Measurements from ENCODE around the gene ITFG2.
"Not testable (repeated sequence)": the region's sequence is repeated elsewhere in the genome, so short reads cannot be mapped to it uniquely, and the experiment has no call there.

ITFG2 gene

DNA sequence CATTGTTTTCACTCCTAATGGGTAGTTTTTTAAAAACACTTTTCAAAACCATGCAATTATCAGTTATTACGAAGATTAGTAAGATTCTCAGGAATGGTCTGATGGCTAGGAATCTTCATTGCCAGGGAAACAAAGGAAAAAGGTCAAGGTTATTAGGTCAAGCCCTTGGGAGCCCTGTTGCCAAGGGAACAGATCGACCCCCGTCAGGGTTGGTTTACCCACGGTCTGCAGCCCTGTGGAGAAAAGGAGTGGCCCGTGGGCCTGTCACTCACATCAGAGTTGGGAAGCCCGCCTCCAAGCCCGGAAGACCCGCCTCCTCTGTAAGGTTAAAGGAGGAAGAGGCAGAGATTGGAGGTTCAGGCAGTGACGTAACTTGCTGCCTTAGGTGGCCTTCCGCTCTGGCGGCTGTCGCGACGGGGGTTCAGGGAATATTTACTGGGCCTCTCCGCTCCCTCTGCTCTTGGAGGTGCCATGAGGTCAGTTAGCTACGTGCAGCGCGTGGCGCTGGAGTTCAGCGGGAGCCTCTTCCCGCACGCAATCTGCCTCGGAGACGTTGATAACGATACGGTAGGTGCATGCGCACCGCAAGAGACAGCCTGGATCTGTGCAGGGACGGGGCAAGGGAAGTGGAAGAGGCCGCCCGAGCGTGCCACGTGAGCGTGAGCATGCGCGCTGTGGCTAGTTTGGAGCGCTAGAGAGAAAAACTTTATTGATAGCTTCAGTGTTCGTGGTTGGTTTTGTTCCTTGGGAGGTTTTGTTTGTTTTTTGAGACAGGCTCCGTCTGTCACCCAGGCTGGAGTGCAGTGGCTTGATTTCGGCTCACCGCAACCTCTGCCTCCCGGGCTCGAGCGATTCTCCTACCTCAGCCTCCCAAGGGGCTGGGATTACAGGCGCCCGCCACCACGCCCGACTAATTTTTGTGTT is at the start of gene ITFG2:
Gene ITFG2, plus strand, starts transcription at position 379 of the 924 bp plus-strand sequence. Its CDS starts 93 bp downstream, at position 472.
- peak; percentile 90 to 91 for DNase-seq (ENCODE audit: extremely low read depth in 1 of 2, low read depth in 1 of 2)

DNA sequence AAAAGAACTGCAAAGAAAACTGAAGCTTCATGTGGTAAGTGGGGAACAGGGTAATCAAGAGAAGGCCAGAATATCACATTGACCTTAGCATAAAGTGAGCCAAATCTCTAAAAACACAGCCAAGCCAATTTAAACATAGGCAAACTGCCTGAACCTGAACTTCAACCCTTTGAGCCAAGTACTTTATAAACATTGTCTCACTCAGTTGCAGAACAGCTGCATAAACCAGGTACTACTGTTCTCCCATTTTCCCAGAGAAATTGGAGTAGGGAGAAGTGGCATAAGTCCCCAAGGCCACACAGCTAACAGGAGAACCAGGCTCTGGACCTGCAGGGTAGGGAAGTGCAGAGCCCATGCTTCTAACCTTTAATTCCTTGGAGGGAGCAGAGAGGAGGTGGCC is 48.1 kb upstream of the ITFG2 start:
- DNase-seq (ENCODE audit: extremely low read depth in 1 of 2, low read depth in 1 of 2), result no peak

- DNase-seq (ENCODE audit: extremely low read depth in 1 of 2, low read depth in 1 of 2), result no peak
These were observed 47.4 kb upstream of the ITFG2 start for GRCh38 chr12:2765052-2765451.

- no peak for DNase-seq (ENCODE audit: extremely low read depth in 1 of 2, low read depth in 1 of 2)
These were observed 46.9 kb upstream of the ITFG2 start for GRCh38 chr12:2765608-2766007.

- no peak for DNase-seq (ENCODE audit: extremely low read depth in 1 of 2, low read depth in 1 of 2)
These were observed 44.1 kb upstream of the ITFG2 start for GRCh38 chr12:2768224-2768961.

- DNase-seq (ENCODE audit: extremely low read depth in 1 of 2, low read depth in 1 of 2), result no peak
These were observed 42.5 kb upstream of the ITFG2 start for GRCh38 chr12:2769866-2770533.

GRCh38 chr12:2770544-2770943 is 41.9 kb upstream of the ITFG2 start:
- not testable (repeated sequence) for DNase-seq (ENCODE audit: extremely low read depth in 1 of 2, low read depth in 1 of 2)

DNA sequence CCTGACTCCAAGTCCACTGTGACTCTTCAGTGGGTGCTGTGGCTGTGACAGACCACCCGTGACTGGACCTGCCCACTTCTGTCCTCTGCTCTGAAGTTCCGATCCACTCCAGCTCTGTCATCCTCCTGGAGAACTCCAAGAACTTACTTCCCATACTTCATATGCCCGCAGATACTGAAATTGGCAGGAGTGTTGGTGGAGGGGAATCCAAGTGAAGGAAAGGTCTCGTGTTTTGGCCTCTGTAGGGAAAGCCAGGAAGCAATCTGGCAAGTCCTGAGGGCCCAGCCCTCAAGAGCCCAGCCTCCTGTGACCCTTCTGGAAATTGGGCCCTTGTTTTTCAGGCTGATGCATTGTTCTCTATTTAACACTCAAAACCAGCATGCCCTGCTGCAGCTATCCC is 40.1 kb upstream of the ITFG2 start:
- DNase-seq (ENCODE audit: extremely low read depth in 1 of 2, low read depth in 1 of 2), result no peak

GRCh38 chr12:2773199-2773875 is 39.1 kb upstream of the ITFG2 start:
- DNase-seq (ENCODE audit: extremely low read depth in 1 of 2, low read depth in 1 of 2), result no peak

- no peak for DNase-seq (ENCODE audit: extremely low read depth in 1 of 2, low read depth in 1 of 2)
These were observed 37.0 kb upstream of the ITFG2 start for GRCh38 chr12:2775431-2775830.

- DNase-seq (ENCODE audit: extremely low read depth in 1 of 2, low read depth in 1 of 2), result no peak
These were observed 36.2 kb upstream of the ITFG2 start for GRCh38 chr12:2776129-2776806.

DNA sequence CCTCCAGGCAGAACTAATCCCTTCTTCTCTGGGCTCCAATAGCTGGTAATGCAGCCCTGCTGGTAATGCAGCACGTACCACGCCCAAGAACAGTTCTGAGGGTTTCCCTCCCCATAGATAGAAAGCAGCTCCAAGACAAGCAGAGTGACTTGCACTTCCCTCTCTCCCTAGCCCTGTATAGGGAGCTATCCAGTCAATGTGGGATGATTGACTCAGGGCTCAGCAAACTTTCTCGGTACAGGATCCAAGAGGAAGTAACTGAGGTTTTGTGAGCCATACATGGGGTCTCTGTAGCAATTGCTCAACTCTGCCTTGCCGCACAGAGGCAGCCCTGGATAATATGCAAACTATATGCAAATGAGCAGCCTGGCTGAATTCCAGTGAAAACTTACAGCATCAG is 33.2 kb upstream of the ITFG2 start:
- no peak for DNase-seq (ENCODE audit: extremely low read depth in 1 of 2, low read depth in 1 of 2)

- DNase-seq (ENCODE audit: extremely low read depth in 1 of 2, low read depth in 1 of 2), result no peak
These were observed 28.4 kb upstream of the ITFG2 start for GRCh38 chr12:2783936-2784600.

- DNase-seq (ENCODE audit: extremely low read depth in 1 of 2, low read depth in 1 of 2), result no peak
These were observed 27.5 kb upstream of the ITFG2 start for GRCh38 chr12:2785017-2785416.

DNA sequence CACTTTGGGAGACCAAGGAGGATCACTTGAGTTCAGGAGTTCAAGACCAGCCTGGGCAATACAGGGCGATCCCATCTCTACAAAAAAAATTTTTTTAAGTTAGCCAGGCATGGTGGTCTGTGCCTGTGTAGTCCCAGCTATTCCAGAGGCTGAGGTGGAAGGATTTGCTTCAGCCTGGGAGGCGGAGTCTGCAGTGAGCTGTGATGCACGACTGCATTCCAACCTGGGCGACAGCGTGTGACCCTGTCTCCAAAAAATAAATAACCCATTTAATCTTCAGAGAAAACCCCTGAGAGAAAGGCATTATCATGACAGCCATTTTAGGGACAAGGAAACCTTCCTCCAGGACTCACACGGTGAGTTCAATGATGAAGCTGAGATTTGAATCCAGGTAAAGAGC is 21.4 kb upstream of the ITFG2 start:
- no peak for DNase-seq (ENCODE audit: extremely low read depth in 1 of 2, low read depth in 1 of 2)

- DNase-seq (ENCODE audit: extremely low read depth in 1 of 2, low read depth in 1 of 2), result no peak
These were observed 19.6 kb upstream of the ITFG2 start for GRCh38 chr12:2792671-2793500.

- DNase-seq (ENCODE audit: extremely low read depth in 1 of 2, low read depth in 1 of 2), result no peak
These were observed 18.9 kb upstream of the ITFG2 start for GRCh38 chr12:2793561-2793960.

DNA sequence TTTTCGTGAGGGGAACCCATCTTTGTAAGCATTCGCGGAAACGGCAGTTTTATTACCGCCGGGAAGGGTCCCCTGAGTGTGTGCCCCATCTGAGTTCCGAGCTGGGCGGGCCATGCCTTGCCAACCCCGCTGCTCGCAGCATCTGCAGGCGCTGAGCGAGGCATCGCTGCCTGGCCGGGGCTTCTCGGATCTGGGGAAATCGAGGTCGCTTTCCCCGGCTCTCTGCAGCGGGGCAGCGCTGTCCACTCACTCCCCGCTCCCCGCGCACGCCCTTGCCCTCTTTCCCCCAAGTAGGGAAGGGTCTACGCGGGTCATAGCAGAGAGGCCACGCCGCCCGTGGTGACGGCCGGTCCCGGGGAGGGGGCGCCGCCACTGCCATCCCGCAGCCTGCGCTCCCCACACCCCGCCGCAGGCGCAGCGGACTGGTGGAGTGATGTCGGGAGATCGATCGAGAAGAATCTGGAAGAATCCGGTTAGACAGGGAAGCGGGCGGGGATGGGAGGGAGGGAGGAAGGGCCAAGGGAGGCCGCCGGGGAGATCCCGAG is 18.2 kb upstream of the ITFG2 start:
- DNase-seq (ENCODE audit: extremely low read depth in 1 of 2, low read depth in 1 of 2), result no peak

Measured in activated CD8-positive, alpha-beta memory T cell treated with anti-CD3 and anti-CD28 coated beads for 1 hour (primary cell).